Hepatocyte (in vitro differentiated cells): Measurements from ENCODE around the gene PDE7B.

Source experiments
- CTCF ChIP-seq: fragments of 200-600 bp; sonication (generic); IDR thresholded peaks from 2 replicates; pipeline ENCODE4 v1.5.1; 2016; ENCODE audit warnings: antibody characterized with exemption, mild to moderate bottlenecking; ENCODE audit not compliant: poor library complexity
- EZH2 ChIP-seq: fragments of 200-600 bp; sonication (generic); IDR thresholded peaks from 2 replicates; pipeline ENCODE4 v1.6.1; 2016; ENCODE audit warnings: antibody characterized with exemption, mild to moderate bottlenecking, borderline replicate concordance
- EZH2phosphoT487 ChIP-seq: fragments of 200-600 bp; sonication (generic); IDR thresholded peaks from one replicate; pipeline ENCODE4 v1.6.1; 2018; ENCODE audit warnings: antibody characterized with exemption, mild to moderate bottlenecking, low read depth, moderate library complexity; ENCODE audit not compliant: unreplicated experiment, severe bottlenecking

GRCh38 chr6:135950669-135951068 lies 99.2 kb downstream of the PDE7B start:
- TF ChIP-seq CTCF (no peak), EZH2phosphoT487 (no peak), EZH2 (no peak)
